HG03520 (cell line): ENCODE results near the gene IBA57.

Experiments used
- ATAC-seq: cut with Tn5 transposase; IDR thresholded peaks from one replicate; pipeline ENCODE4 v1.9.1; 2021; ENCODE audit warnings: mild to moderate bottlenecking, moderate library complexity; ENCODE audit not compliant: unreplicated experiment

The IBA57 gene

DNA sequence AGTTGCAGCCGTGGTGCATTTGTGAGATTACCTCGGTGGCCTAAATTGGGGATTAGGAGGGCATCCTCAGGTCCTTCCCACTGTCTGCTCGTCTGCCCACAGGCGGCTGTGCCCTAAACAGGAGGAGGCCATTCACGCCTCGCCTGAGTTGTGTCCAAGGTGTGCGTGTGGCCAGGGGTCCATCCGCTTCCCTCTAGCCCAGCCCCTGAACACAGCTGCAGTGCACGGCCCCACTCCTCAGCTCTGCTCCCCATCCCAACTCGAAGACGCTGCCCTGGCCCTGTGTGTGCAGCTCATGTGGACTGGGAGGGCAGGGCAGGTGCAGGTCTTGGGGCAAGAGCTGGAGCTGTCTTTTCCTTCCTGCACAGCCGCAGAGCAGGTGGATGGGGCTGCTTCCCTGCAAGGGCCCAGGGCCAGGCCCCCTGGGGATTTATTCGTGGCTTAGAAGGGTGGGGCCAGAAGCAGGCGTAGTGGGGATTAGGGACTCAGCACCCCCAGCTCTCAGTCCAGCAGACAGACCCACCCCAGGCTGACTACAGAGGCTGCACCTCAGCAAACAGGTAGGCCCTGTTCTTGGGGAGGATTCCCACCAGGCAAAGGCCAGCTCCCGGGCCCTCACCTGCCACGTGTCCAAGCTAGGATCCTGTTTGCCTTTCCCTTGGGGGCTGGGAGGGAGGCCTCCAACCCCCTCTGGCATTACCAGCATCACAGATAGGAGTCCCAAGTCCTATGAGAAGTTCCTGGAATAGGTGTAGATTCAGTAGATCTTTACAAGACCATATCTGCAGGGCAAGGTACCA is 21.2 kb upstream of the IBA57 start:
- ATAC-seq: no peak

GRCh38 chr1:228144993-228145343 is 20.6 kb upstream of the IBA57 start:
- no peak for ATAC-seq

GRCh38 chr1:228145463-228146416 is 19.9 kb upstream of the IBA57 start:
- no peak for ATAC-seq

DNA sequence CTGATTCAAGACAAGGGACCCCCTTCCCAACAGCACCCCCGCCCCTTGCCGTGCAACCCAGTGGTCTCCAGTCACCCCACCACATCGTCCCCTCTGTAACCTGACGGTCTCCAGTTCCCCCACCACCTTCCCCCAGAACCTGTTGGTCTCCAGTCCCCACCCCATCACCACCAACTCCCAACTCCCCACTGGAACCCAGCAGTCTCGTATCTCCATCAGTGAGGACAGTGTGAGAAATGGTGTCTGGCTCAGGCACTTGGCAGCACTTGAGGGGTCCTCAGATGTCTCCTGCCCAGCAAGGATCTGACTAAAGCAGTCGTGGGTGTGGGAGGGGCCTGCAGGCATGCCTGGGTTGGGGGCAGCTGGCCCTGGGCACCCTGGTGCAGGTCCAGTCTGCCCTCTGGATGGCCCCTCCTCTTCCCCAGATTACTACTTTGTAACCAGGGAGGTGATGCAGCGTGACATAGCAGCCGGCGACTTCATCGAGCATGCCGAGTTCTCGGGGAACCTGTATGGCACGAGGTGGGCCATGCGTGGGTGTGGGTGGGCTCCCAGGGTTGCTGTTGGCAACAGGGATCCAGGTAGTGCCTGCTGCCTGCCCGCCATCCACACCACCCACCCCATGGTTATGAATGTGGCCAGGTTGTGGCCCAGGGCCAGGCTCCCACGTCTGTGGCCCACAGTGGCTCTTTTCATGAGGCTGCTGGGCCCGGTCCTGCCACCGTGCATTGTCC is 19.0 kb upstream of the IBA57 start:
- ATAC-seq: no peak

DNA sequence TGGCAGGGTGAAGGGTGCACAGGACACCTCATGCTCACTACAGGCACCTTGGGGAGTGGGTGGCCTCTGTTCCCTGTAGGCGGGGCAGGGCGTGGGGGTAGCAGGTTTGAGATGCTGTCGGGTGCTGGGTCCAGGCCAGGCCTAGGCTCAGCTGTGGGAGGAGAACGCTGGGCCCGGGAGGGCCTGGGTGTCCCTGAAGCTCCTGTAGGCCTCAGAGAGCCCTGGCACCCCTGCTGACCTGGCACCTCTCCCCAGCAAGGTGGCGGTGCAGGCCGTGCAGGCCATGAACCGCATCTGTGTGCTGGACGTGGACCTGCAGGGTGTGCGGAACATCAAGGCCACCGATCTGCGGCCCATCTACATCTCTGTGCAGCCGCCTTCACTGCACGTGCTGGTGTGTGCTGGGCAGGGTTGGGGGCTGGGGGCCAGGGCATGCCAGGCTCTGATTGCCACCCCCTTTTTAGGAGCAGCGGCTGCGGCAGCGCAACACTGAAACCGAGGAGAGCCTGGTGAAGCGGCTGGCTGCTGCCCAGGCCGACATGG is 18.4 kb upstream of the IBA57 start:
- ATAC-seq: no peak

GRCh38 chr1:228147768-228148167 is 17.8 kb upstream of the IBA57 start:
- ATAC-seq: no peak

DNA sequence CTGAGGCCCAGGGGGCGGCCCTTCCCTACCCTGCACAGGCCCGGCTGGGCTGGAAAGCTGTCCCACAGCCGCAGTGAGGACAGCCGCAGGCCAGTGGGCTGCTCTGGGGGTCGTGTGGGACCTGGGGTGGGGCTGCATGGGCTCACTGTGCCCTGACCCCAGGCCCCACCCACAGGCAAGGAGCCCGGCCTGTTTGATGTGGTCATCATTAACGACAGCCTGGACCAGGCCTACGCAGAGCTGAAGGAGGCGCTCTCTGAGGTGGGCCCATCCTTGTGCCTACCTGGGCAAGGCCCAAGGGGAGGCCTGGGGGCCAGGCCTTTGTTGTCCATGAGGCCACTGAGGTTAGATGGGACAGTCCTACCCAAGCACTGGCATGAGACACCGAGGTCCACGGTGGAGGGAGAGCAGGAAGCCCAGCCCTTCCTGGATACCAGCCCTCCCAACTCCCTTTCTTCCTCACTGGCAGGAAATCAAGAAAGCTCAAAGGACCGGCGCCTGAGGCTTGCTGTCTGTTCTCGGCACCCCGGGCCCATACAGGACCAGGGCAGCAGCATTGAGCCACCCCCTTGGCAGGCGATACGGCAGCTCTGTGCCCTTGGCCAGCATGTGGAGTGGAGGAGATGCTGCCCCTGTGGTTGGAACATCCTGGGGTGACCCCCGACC is 17.3 kb upstream of the IBA57 start:
- ATAC-seq: no peak

- no peak for ATAC-seq
These were observed 16.6 kb upstream of the IBA57 start for GRCh38 chr1:228148935-228149405.

DNA sequence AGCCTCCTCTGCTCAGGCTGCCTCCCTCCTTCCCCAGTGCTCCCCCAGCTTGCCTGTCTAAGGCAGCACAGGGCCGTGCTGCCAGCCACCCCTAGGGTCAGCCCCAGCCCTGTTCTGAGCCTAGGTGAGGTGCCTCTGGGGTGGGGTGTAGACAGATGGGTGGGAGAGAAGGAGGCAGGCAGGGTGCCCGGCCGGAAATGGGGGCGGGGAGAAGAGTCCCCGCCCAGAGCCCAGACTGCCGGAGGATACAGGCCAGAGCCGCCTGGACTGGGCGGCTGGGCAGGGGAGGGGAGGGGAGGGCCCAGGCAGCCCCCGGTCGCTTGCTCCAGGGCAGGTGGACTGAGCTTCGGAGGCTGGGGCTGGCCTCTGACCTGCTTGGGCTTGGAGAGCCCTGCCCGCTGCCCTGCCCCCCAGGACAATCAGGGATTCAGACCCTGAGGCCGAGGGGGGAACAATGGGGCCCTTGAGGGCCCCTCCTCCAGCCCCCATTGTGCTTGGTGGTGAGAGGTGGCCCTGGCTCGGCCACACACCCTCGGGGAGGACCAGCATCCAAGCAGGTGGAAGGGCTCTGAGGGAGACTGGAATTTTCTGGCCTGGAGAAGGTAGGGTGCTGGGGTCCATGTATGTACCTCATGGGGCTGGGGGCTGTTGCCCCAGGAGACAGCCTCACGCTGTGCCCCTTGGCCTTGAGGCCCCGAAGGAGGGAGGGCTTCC is 16.0 kb upstream of the IBA57 start, which contains the start of gene GJC2:
GJC2 (plus strand) TSS at position 525 of the 714 bp plus-strand sequence. CDS start 7,829 bp downstream, outside the sequence.
- ATAC-seq: no peak

DNA sequence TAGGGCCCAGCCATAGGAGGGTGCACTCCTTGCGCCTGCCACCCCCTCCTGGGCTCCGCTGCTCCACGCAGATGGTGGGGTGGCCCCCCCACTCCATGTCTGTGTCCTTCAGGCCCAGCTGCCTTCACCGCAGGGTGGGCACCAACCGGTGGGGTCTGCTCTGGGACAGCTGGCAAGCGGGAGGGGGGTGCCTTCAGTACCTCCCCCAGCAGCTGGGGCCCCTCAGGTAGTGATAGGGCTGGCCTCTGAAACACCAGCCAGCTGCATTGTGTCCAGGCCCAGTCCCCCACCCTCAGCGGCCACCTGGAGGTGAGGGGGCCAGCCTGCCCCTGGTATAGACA is 15.5 kb upstream of the IBA57 start:
- ATAC-seq: no peak

DNA sequence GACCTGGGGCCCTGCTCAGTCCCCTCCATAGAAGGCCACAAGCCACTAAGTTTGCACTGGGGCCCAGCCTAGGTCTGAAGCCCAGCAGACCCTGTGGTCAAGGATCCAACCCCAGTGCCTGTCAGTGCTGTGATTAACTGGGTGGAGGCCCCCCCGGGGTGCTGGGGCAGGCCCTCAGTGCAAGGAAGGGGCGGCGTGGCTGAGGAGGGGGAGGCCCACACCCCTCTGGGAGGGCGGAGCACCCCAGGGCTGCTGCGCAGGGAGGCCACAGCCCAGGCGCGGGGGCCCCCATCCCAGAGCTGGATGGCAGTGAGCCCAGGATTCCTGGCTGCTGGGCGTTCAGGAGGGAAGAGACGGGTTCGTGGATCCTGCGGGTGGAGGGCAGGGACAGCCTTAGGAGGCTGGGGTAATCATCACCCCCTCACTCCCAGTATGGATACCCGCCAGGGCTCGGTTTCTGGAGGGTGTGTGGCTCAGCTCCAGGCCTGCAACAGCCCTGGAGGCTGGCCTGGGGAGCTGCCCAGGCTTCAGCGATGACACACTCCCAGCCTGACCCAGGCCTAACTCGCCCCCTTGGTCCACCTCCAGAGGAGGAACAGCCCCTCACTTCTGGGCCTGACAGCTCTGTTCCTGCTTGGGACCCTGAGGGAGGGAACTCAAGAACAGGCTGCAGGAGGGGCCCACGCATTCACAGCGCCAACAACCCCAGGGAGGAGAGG is 15.0 kb upstream of the IBA57 start:
- no peak for ATAC-seq

DNA sequence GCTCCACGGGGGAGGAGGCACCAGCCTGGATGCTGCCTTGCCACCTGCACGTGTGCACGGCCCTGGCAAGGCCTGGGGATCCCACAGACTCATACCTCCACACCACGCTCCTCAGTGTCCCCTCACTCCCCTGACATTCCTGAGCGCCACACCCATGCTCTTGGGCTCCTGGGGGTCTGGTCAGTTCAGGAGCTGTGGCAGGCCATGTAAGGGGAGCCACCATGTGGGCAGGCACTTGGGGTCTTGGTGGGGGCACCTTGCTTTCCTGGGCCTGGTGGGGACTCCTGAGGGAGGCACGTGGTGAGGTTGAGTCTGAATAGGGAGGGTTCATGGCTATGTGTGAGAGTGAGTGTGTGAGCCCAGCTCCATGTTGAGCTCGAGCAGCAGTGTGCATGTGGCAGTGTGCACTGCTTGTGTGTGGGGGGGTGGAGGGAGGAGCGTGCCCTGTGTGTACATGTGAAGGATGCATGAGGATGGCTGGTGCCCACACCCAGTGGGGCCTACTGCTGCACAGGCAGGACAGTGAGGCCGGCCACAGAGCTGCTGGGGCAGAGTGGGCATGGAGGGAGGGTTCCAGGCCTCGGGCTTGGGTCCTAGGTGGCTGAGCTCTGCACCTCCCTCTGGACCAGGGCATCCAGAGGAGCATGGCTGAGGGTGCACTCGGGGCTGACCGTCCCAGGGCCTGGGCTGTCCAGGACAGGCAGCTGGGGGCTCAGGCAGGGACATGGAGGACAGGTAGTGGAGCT is 14.3 kb upstream of the IBA57 start:
- no peak for ATAC-seq

- ATAC-seq: no peak
These were observed 13.3 kb upstream of the IBA57 start for GRCh38 chr1:228152097-228152917.

- no peak for ATAC-seq
These were observed 12.7 kb upstream of the IBA57 start for GRCh38 chr1:228152918-228153258.

DNA sequence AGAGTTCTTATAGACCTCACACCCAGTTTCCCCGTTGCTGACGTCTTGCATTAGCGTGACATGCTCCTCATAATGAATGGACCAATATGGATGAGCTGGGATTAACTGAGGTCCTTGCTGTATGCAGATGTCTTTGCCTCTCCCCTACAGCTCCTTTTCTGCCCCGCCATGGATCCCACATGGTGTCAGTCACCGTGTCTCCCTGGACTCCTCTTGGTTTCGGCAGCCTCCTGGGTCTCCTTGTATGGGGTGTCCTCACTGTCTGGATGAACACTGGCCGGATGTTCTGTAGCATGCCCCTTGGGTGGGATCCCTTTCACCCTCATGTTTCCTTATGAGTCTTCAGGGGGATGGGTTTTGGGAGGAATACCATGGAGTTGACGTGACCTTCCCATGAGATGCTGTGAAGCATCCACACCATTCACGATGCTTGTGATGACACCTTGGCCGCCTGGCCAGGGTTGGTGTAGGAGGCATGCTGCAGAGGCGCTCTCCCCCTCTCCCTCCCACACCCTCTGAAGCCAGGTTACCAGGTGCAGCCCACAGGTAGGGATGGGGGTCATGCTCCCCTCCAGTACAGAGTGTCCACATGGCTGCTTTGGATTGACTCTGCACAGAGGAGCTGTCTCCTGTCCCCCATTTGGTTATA is 11.5 kb upstream of the IBA57 start:
- no peak for ATAC-seq

- ATAC-seq: no peak
These were observed 10.7 kb upstream of the IBA57 start for GRCh38 chr1:228154670-228155571.
